ENCODE data around the gene KCNT1. TPM values are rescaled to one million over a fixed set of nuclear protein-coding genes. Genes with fewer than 3 reads are reported as not detected.

Gene KCNT1
- total RNA-seq, 1 experiment from 2014 or later: 0.68 TPM

- Histone ChIP-seq H3K18ac (ENCODE audit: insufficient read length, low read depth, low read length) (no peak overlapping the region), H3K79me2 (ENCODE audit: insufficient read depth, low read length) (no peaks in the 10 kb centered on the region), H3K4me2 (ENCODE audit: insufficient read depth, insufficient read length, low read length) (no peak overlapping the region), H2AK5ac (ENCODE audit: insufficient read length, low read length) (no peak overlapping the region), H3K27ac (ENCODE audit: insufficient read length, low read depth, low read length) (no peak overlapping the region), H3K79me1 (ENCODE audit: insufficient read depth, low read depth, low read length, poor library complexity, severe bottlenecking) (no peaks in the 10 kb centered on the region), H3K23me2 (ENCODE audit: insufficient read length, low read depth, low read length, poor library complexity, severe bottlenecking) (no peaks in the 10 kb centered on the region), H2BK15ac (ENCODE audit: low read depth, low read length) (no peak overlapping the region), H2AFZ (ENCODE audit: low read length) (no peak overlapping the region), H3K9ac (ENCODE audit: extremely low read depth, insufficient read length, low read length) (no peak overlapping the region), H4K20me1 (ENCODE audit: control insufficient read depth, insufficient read depth, insufficient read length) (no peaks in the 10 kb centered on the region), H2BK20ac (ENCODE audit: low read depth, low read length, poor library complexity, severe bottlenecking) (no peak overlapping the region), H3K23ac (ENCODE audit: insufficient read length, low read depth, low read length) (no peak overlapping the region), H4K5ac (ENCODE audit: insufficient read length, low read depth, low read length) (no peak overlapping the region), H3K4ac (ENCODE audit: low read depth, low read length) (no peak overlapping the region), H3K9me3 (ENCODE audit: control insufficient read depth, low read depth, low read length) (no peaks in the 10 kb centered on the region), H3K4me1 (ENCODE audit: insufficient read depth, low read length) (no peaks in the 10 kb centered on the region), H4K8ac (replicated peaks; ENCODE audit: insufficient read length, low read depth, low read length) (no peak overlapping the region), H3K56ac (ENCODE audit: insufficient read length, low read depth, low read length) (no peak overlapping the region), H3K14ac (ENCODE audit: insufficient read depth, low read length) (no peak overlapping the region), H2BK5ac (ENCODE audit: insufficient read length, low read length) (no peak overlapping the region), H4K91ac (ENCODE audit: insufficient read length, low read depth, low read length) (no peak overlapping the region), H2BK12ac (ENCODE audit: insufficient read length, low read depth, low read length) (no peak overlapping the region), H3T11ph (ENCODE audit: low read length) (no peak overlapping the region), H2BK120ac (ENCODE audit: low read depth, low read length, poor library complexity, severe bottlenecking) (no peak overlapping the region), H3K27me3 (ENCODE audit: insufficient read depth, low read length) (no peaks in the 10 kb centered on the region)
- Mint-ChIP-seq H3K27me3 (ENCODE audit: low read depth) (no peaks in the 10 kb centered on the region; the same call in 1 of the 2 replicates), H3K4me1 (peaks cover 7 to 16% of the 10 kb centered on the region in 2 experiments), H3K9me3 (no peaks in the 10 kb centered on the region; a peak in 1 of 5 replicates), H3K27ac (peak overlapping the region; percentile 46 to 79 (median 74); a peak in 4 of 7 replicates), H3K4me3 (no peak overlapping the region), H3K36me3 (ENCODE audit: insufficient read depth in 1 of 3, low read depth in 3 of 3) (peaks cover 5 to 14% (median 7%) of the 10 kb centered on the region in 3 experiments; a peak in 5 of 7 replicates)
- no CpG with 5 or more reads among the region's 22 CpGs for WGBS (ENCODE audit: extremely low coverage, insufficient read length, low lambda C conversion rate)
- DNase-seq: peak; percentile 31
- no peak for TF ChIP-seq CTCF (conservative IDR thresholded peaks at IDR 0.05)
Measured at GRCh38 chr9:135805422-135806022, 103.5 kb downstream of the KCNT1 start.
